CD14-positive monocyte (primary cell): ENCODE data around the gene SMTNL2. TPM values are rescaled to one million over a fixed set of nuclear protein-coding genes. Genes with fewer than 3 reads are reported as not detected.

Experiments
- DNase-seq, 3 donors: peaks; one replicate each; pipeline ENCODE4 v3.0.0-alpha.2; 2011 to 2022
- H2AFZ ChIP-seq: 2 replicates; pipeline ENCODE4 v1.6.0; 2012; ENCODE audit warnings: mild to moderate bottlenecking, low read depth, low read length, inconsistent platforms; ENCODE audit not compliant: insufficient read depth, poor library complexity, severe bottlenecking
- H3K27ac ChIP-seq, 2 donors: 1 replicate in 1 of 2; 2 replicates in 1 of 2; pipeline ENCODE4 v1.5.1; 2012 to 2013; ENCODE audit warnings: low read length in 2 of 2, control low read depth in 1 of 2, inconsistent platforms in 1 of 2, low read depth in 1 of 2, mild to moderate bottlenecking in 1 of 2
- H3K27me3 ChIP-seq, 2 donors: one replicate each; pipeline versions ENCODE4 v1.6.0 to v1.6.1; 2011 to 2013; ENCODE audit warnings: low read length in 2 of 2; ENCODE audit not compliant: control insufficient read depth in 2 of 2, insufficient read depth in 2 of 2
- H3K36me3 ChIP-seq, 2 donors: replicated peaks in 1 of 2; 1 replicate in 1 of 2; 2 replicates in 1 of 2; pipeline versions ENCODE4 v1.5.1 to v1.6.1; 2012 to 2013; ENCODE audit warnings: low read length in 2 of 2, control low read depth in 1 of 2, inconsistent platforms in 1 of 2, mild to moderate bottlenecking in 1 of 2; ENCODE audit not compliant: insufficient read depth in 2 of 2, control insufficient read depth in 1 of 2
- H3K4me1 ChIP-seq, 2 donors: 1 replicate in 1 of 2; 2 replicates in 1 of 2; pipeline versions ENCODE4 v1.5.1 to v1.6.1; 2012 to 2013; ENCODE audit warnings: low read length in 2 of 2, control low read depth in 1 of 2, inconsistent platforms in 1 of 2, mild to moderate bottlenecking in 1 of 2, moderate library complexity in 1 of 2; ENCODE audit not compliant: insufficient read depth in 2 of 2, control insufficient read depth in 1 of 2
- H3K4me2 ChIP-seq: replicated peaks from 2 replicates; pipeline ENCODE3; 2012; ENCODE audit warnings: low read length, moderate library complexity, mild to moderate bottlenecking; ENCODE audit not compliant: poor library complexity, severe bottlenecking; ENCODE audit errors: extremely low read depth
- H3K4me3 ChIP-seq, 3 experiments: fragments of 200-600 bp in 1 of 3; sonication (generic) in 1 of 3; replicated peaks in 1 of 3; 1 replicate in 2 of 3; 2 replicates in 1 of 3; pipeline ENCODE4 v1.5.1; 2011 to 2013; ENCODE audit warnings: low read length in 3 of 3, mild to moderate bottlenecking in 3 of 3, control low read depth in 2 of 3, low read depth in 2 of 3, inconsistent platforms in 1 of 3, moderate library complexity in 1 of 3
- H3K79me2 ChIP-seq: 2 replicates; pipeline ENCODE4 v1.6.0; 2012; ENCODE audit warnings: mild to moderate bottlenecking, control low read depth, inconsistent platforms, low read length, moderate library complexity; ENCODE audit not compliant: insufficient read depth
- H3K9ac ChIP-seq: 2 replicates; pipeline ENCODE4 v1.6.0; 2017; ENCODE audit warnings: low read length, mild to moderate bottlenecking; ENCODE audit not compliant: insufficient read depth, poor library complexity, severe bottlenecking
- H3K9me3 ChIP-seq, 2 donors: replicated peaks in 1 of 2; 1 replicate in 1 of 2; 2 replicates in 1 of 2; pipeline versions ENCODE4 v1.5.1 to v1.6.1; 2012 to 2013; ENCODE audit warnings: low read length in 2 of 2, control low read depth in 1 of 2; ENCODE audit not compliant: control insufficient read depth in 1 of 2, insufficient read depth in 1 of 2
- H4K20me1 ChIP-seq: 2 replicates; pipeline ENCODE4 v1.6.0; 2012; ENCODE audit warnings: mild to moderate bottlenecking, low read length, control low read depth, moderate library complexity; ENCODE audit not compliant: insufficient read depth
- H3K27ac Mint-ChIP-seq, 7 donors: one replicate each; pipeline ENCODE4 v1.8.0; 2020; ENCODE audit warnings: mild to moderate bottlenecking in 7 of 7, mixed read lengths in 7 of 7, moderate library complexity in 6 of 7, inconsistent platforms in 2 of 7
- H3K27me3 Mint-ChIP-seq, 3 donors: one replicate each; pipeline ENCODE4 v1.8.0; 2021 to 2022; ENCODE audit warnings: low read depth in 3 of 3, mild to moderate bottlenecking in 3 of 3, mixed read lengths in 3 of 3, moderate library complexity in 3 of 3, inconsistent platforms in 1 of 3
- H3K36me3 Mint-ChIP-seq, 2 donors: one replicate each; pipeline ENCODE4 v1.8.0; 2020; ENCODE audit warnings: mixed read lengths in 2 of 2, inconsistent platforms in 1 of 2, mild to moderate bottlenecking in 1 of 2
- H3K4me1 Mint-ChIP-seq: one replicate; pipeline ENCODE4 v1.8.0; 2020; ENCODE audit warnings: mild to moderate bottlenecking, mixed read lengths
- H3K4me3 Mint-ChIP-seq, 2 donors: one replicate each; pipeline ENCODE4 v1.8.0; 2020; ENCODE audit warnings: mild to moderate bottlenecking in 2 of 2, mixed read lengths in 2 of 2, moderate library complexity in 1 of 2
- H3K9me3 Mint-ChIP-seq, 7 donors: one replicate each; pipeline ENCODE4 v1.8.0; 2020 to 2022; ENCODE audit warnings: mixed read lengths in 7 of 7, mild to moderate bottlenecking in 6 of 7, moderate library complexity in 6 of 7, inconsistent platforms in 2 of 7
- whole genome bisulfite sequencing: methylation state at CpG from one replicate; pipeline ENCODE4 v1.1.5; 2013; ENCODE audit warnings: missing lambda C conversion rate; ENCODE audit not compliant: insufficient coverage; 5-methylcytosine and 5-hydroxymethylcytosine counted together
- intact Hi-C, 2 donors: fragments of 100-400 bp; cut with micrococcal nuclease; formaldehyde crosslinking; loops; one replicate each; pipeline versions ENCODE4 v1.15.0 to v1.15.1; 2023
- polyA plus RNA-seq, 3 donors: library from polyadenylated mRNA; depleted of rRNA in 1 of 3; unstranded in 2 of 3; stranded (reverse) in 1 of 3; fragments of 300-500 nt in 2 of 3; fragments of >200 nt in 1 of 3; fragmentation: Illumina TruSeq in 2 of 3; gene quantifications; 1 replicate in 2 of 3; 2 replicates in 1 of 3; pipeline ENCODE4 v1.2.3, GENCODE V29; 2012 to 2021
- small RNA-seq: library from RNA; depleted of rRNA; stranded (forward); fragments of <200 nt; gene quantifications from one replicate; pipeline ENCODE3, GENCODE V24; 2012; ENCODE audit warnings: low read depth; ENCODE audit not compliant: insufficient read length
- TF ChIP-seq, protein P1 (sequence below): fragments of 200-600 bp; IDR thresholded peaks from one replicate; pipeline ENCODE4 v1.8.0; 2022; ENCODE audit warnings: antibody characterized with exemption, mild to moderate bottlenecking

The SMTNL2 gene
- polyA plus RNA-seq, 3 donors = 0.08 TPM; not detected in 2

DNA sequence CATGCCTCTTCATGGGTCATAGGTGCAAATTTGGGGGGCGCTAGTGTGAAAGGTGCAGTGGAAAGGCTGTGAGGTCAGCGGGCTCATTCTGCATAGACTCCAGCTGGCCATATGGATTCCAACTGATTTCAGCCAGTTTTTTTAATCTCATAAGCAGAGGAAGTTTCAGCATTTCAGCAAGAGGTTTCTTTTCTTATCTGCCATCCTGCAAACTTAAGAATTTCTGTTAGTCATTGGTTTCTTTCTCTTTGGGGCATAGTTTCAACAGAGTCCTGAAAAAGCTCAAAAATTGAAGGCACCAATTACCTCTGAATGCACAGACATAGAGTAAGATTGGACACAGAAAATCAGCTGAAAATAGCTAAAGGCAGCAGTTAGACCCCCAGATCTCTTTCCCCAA lies 73.3 kb downstream of the SMTNL2 start:
- H4K20me1 ChIP-seq = no peaks in the 10 kb centered on the region
- H3K36me3 Mint-ChIP-seq = no peaks in the 10 kb centered on the region
- peaks cover 4 to 15% (median 5%) of the 10 kb centered on the region in 3 donors for H3K27me3 Mint-ChIP-seq
- H3K4me1 ChIP-seq = peaks cover 0 to 6% of the 10 kb centered on the region in 2 donors
- H3K4me3 ChIP-seq = no peak overlapping the region
- H3K9me3 ChIP-seq = peaks cover 0 to 5% of the 10 kb centered on the region in 2 donors
- no peak overlapping the region for H3K4me3 Mint-ChIP-seq
- DNase-seq = no peak
- intact Hi-C loops = no loop called here
- H3K27ac ChIP-seq = no peak overlapping the region
- no CpG with 5 or more reads among the region's 2 CpGs for WGBS
- no peaks in the 10 kb centered on the region for H3K27me3 ChIP-seq
- no peaks in the 10 kb centered on the region for H3K36me3 ChIP-seq
- TF ChIP-seq, protein P1, sequence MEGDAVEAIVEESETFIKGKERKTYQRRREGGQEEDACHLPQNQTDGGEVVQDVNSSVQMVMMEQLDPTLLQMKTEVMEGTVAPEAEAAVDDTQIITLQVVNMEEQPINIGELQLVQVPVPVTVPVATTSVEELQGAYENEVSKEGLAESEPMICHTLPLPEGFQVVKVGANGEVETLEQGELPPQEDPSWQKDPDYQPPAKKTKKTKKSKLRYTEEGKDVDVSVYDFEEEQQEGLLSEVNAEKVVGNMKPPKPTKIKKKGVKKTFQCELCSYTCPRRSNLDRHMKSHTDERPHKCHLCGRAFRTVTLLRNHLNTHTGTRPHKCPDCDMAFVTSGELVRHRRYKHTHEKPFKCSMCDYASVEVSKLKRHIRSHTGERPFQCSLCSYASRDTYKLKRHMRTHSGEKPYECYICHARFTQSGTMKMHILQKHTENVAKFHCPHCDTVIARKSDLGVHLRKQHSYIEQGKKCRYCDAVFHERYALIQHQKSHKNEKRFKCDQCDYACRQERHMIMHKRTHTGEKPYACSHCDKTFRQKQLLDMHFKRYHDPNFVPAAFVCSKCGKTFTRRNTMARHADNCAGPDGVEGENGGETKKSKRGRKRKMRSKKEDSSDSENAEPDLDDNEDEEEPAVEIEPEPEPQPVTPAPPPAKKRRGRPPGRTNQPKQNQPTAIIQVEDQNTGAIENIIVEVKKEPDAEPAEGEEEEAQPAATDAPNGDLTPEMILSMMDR = no peak
- peaks cover 7% of the 10 kb centered on the region for H3K4me1 Mint-ChIP-seq
- H3K4me2 ChIP-seq = no peak overlapping the region
- no peaks in the 10 kb centered on the region for H3K79me2 ChIP-seq
- no peak overlapping the region for H3K27ac Mint-ChIP-seq
- no peak overlapping the region for H2AFZ ChIP-seq
- peaks cover 3 to 8% (median 6%) of the 10 kb centered on the region in 7 donors for H3K9me3 Mint-ChIP-seq
- H3K9ac ChIP-seq = no peak overlapping the region

Small RNAs within 50 kb of the gene (small RNA-seq; reads per million reads assigned to genes)
- not detected for gene RNU6-955P

Other genes starting within 250 kb of the SMTNL2 start
- 10 to 100 TPM; 18.3 to 41.4 (median 29.3) TPM for gene UBE2G1, start 217.9 kb upstream of the SMTNL2 start, polyA plus RNA-seq
- 1 to 10 TPM; 2.3 to 5.7 (median 4.5) TPM for gene SPNS3, start 150.6 kb upstream of the SMTNL2 start, polyA plus RNA-seq
- gene SPNS2, start 85.6 kb upstream of the SMTNL2 start, polyA plus RNA-seq = under 1 TPM in 2 of 3 donors, not detected in 1; 0.23 to 0.33 TPM
- gene MYBBP1A, start 29.1 kb upstream of the SMTNL2 start, polyA plus RNA-seq = 10 to 100 TPM in 1 of 3 donors, 1 to 10 TPM in 2; 4.2 to 22.3 (median 5.3) TPM
- not detected for gene GGT6, start 24.0 kb upstream of the SMTNL2 start, polyA plus RNA-seq
- under 1 TPM in 2 of 3 donors, not detected in 1; 0.05 to 0.13 TPM for gene ALOX15, start 57.1 kb downstream of the SMTNL2 start, polyA plus RNA-seq
- gene PELP1, start 119.6 kb downstream of the SMTNL2 start, polyA plus RNA-seq = 10 to 100 TPM in 1 of 3 donors, 1 to 10 TPM in 2; 1.3 to 11.2 (median 2.6) TPM
- 100 to 1,000 TPM; 134 to 760 (median 150) TPM for gene ARRB2, start 126.1 kb downstream of the SMTNL2 start, polyA plus RNA-seq
- gene MED11, start 146.9 kb downstream of the SMTNL2 start, polyA plus RNA-seq = 10 to 100 TPM; 22.1 to 35.7 (median 25.5) TPM
- 10 to 100 TPM in 1 of 3 donors, 1 to 10 TPM in 1, under 1 TPM in 1; 0.97 to 13.6 (median 1.2) TPM for gene ZMYND15, start 155.3 kb downstream of the SMTNL2 start, polyA plus RNA-seq
- gene CXCL16, start 155.4 kb downstream of the SMTNL2 start, polyA plus RNA-seq = 100 to 1,000 TPM in 2 of 3 donors, 10 to 100 TPM in 1; 68.1 to 204 (median 103) TPM
- not detected for gene TM4SF5, start 187.4 kb downstream of the SMTNL2 start, polyA plus RNA-seq
- gene VMO1, start 201.8 kb downstream of the SMTNL2 start, polyA plus RNA-seq = 1 to 10 TPM in 1 of 3 donors, under 1 TPM in 2; 0.54 to 2.1 (median 0.79) TPM
- gene GLTPD2, start 204.4 kb downstream of the SMTNL2 start, polyA plus RNA-seq = 1 to 10 TPM in 2 of 3 donors, under 1 TPM in 1; 0.27 to 2.1 (median 1.5) TPM
- gene PSMB6, start 211.6 kb downstream of the SMTNL2 start, polyA plus RNA-seq = 100 to 1,000 TPM; 134 to 364 (median 361) TPM
- 100 to 1,000 TPM in 1 of 3 donors, 1 to 10 TPM in 2; 3.5 to 122 (median 4.0) TPM for gene PLD2, start 222.6 kb downstream of the SMTNL2 start, polyA plus RNA-seq
- 100 to 1,000 TPM in 1 of 3 donors, 1 to 10 TPM in 2; 3.2 to 159 (median 7.2) TPM for gene MINK1, start 248.8 kb downstream of the SMTNL2 start, polyA plus RNA-seq